ENCODE data around the gene RNF123.

The RNF123 gene

DNA sequence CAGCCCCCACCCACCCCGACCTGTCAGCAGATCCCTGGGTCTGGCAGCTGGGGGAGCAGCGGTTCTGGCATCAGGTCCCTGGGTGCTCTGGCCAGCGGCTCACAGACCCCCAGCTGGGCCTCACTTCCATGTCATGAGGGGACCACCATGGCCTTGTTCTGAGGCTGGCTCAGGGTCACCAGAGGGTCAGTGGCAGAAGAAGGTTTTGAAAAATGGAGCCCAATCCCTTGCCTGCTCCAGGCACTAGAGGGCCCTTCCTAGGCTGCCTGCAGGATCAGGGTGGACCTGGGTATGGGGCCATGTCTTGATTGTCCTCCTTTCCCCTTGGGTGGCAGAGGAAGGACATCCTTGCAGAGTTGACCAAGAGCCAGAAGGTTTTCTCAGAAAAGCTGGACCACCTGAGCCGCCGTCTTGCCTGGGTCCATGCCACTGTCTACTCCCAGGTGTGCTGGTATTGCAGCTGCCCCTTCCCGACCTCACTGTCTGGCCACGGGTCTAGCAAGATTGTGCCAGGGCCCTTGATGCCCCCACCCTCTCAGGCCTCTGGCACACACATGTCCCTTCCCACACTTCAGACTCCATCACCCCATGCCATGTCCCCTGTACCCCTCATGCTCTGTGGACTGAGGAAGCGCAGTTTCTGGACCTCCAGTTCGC, 17.2 kb downstream of the RNF123 start:
- Histone ChIP-seq H3K27me3 (no peaks in the 10 kb centered on the region), H3K4me3 (ENCODE audit: low read depth, low read length) (no peak overlapping the region), H3K4me1 (no peaks in the 10 kb centered on the region), H3K36me3 (no peaks in the 10 kb centered on the region), H3K9me3 (no peaks in the 10 kb centered on the region)
- no peak for DNase-seq
- TF ChIP-seq, protein P1, sequence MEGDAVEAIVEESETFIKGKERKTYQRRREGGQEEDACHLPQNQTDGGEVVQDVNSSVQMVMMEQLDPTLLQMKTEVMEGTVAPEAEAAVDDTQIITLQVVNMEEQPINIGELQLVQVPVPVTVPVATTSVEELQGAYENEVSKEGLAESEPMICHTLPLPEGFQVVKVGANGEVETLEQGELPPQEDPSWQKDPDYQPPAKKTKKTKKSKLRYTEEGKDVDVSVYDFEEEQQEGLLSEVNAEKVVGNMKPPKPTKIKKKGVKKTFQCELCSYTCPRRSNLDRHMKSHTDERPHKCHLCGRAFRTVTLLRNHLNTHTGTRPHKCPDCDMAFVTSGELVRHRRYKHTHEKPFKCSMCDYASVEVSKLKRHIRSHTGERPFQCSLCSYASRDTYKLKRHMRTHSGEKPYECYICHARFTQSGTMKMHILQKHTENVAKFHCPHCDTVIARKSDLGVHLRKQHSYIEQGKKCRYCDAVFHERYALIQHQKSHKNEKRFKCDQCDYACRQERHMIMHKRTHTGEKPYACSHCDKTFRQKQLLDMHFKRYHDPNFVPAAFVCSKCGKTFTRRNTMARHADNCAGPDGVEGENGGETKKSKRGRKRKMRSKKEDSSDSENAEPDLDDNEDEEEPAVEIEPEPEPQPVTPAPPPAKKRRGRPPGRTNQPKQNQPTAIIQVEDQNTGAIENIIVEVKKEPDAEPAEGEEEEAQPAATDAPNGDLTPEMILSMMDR (IDR thresholded peaks at IDR 0.05; ENCODE audit: low read depth, low read length), result no peak

DNA sequence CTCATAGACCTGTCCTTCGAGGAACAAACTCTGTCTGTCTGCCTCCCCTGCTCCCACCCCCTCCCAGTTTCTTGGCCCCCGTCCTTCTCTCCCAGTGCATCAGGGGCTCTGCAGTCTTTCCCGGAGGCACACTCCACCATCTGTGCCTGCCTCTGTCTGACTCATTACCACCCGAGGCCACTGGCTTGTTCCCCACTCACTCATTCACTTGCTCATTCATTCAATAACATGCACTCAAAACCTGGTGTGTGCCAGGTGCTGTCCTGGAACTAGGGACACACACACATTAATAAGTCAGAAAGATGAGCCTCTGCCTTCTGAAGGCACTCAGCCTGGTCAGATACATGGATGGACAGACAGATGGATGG, 17.7 kb downstream of the RNF123 start:
- H3K4me3 ChIP-seq (ENCODE audit: low read depth, low read length), result no peak overlapping the region
- H3K36me3 ChIP-seq, result no peaks in the 10 kb centered on the region
- TF ChIP-seq, protein P1 (IDR thresholded peaks at IDR 0.05; ENCODE audit: low read depth, low read length), result no peak
- no peaks in the 10 kb centered on the region for H3K4me1 ChIP-seq
- no peaks in the 10 kb centered on the region for H3K9me3 ChIP-seq
- H3K27me3 ChIP-seq, result no peaks in the 10 kb centered on the region
- DNase-seq, result no peak

DNA sequence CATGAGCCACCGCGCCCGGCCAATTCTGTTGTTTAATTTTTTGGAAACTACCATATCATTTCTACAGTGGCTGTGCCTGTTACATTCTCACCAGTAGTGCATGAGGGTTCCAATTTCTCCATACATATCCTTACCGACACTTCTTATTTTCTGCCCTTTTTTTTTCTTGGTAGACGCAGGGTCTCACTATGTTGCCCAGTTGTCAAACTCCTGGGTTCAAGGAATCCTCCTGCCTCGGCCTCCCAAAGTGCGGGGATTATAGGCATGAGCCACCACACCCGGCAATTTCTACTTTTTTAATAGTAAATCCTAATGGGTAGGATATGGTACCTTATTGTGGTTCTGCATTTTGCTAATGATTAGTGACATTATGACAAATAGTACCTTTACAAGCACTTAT, 20.5 kb downstream of the RNF123 start:
- Histone ChIP-seq H3K36me3 (no peaks in the 10 kb centered on the region), H3K9me3 (no peaks in the 10 kb centered on the region), H3K4me3 (ENCODE audit: low read depth, low read length) (no peak overlapping the region), H3K4me1 (no peaks in the 10 kb centered on the region), H3K27me3 (no peaks in the 10 kb centered on the region)
- DNase-seq, result no peak
- TF ChIP-seq, protein P1 (IDR thresholded peaks at IDR 0.05; ENCODE audit: low read depth, low read length), result no peak

DNA sequence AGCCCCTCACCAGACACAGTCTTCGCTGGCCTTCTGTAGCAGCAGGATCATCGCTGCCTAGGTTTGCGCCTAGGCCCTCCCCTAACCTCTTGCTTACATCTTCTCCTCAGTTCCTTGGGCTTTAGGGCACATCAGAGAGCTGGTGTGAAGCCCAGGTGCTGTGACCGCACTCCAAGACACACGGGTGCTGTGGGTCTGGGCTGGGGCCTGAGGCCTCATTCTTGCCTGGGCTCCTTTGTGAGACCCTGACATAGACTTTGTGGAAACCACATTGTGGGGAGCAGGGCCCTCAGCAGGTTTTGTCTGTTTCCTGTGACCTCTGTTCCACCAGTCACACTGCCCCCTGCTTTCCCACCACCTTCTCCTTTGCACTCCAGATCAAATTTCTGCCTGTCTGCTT, 22.1 kb downstream of the RNF123 start:
- TF ChIP-seq, protein P1 (IDR thresholded peaks at IDR 0.05; ENCODE audit: low read depth, low read length), result no peak
- Histone ChIP-seq H3K27me3 (no peaks in the 10 kb centered on the region), H3K9me3 (no peaks in the 10 kb centered on the region), H3K4me3 (ENCODE audit: low read depth, low read length) (no peak overlapping the region), H3K4me1 (no peaks in the 10 kb centered on the region), H3K36me3 (no peaks in the 10 kb centered on the region)
- no peak for DNase-seq

DNA sequence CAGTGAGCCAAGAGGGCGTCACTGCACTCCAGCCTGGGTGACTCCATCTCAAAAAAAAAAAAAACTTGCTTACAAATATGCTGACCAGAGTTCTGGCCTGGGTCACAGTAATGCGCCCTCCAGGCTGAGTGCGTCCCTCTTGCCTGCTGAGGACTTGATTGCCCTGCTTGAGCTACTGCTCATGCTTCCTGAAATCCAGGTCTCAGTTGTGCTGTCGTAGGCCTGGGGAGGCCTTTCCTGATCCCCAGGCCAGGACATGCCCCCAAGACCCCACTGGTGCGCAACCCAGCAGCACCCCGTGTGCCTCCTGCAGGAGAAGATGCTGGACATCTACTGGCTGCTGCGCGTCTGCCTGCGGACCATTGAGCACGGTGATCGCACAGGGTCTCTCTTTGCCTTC, 22.8 kb downstream of the RNF123 start:
- DNase-seq, result no peak
- H3K4me3 ChIP-seq (ENCODE audit: low read depth, low read length), result no peak overlapping the region
- no peaks in the 10 kb centered on the region for H3K9me3 ChIP-seq
- no peaks in the 10 kb centered on the region for H3K36me3 ChIP-seq
- H3K27me3 ChIP-seq, result no peaks in the 10 kb centered on the region
- TF ChIP-seq, protein P1 (IDR thresholded peaks at IDR 0.05; ENCODE audit: low read depth, low read length), result no peak
- no peaks in the 10 kb centered on the region for H3K4me1 ChIP-seq

DNA sequence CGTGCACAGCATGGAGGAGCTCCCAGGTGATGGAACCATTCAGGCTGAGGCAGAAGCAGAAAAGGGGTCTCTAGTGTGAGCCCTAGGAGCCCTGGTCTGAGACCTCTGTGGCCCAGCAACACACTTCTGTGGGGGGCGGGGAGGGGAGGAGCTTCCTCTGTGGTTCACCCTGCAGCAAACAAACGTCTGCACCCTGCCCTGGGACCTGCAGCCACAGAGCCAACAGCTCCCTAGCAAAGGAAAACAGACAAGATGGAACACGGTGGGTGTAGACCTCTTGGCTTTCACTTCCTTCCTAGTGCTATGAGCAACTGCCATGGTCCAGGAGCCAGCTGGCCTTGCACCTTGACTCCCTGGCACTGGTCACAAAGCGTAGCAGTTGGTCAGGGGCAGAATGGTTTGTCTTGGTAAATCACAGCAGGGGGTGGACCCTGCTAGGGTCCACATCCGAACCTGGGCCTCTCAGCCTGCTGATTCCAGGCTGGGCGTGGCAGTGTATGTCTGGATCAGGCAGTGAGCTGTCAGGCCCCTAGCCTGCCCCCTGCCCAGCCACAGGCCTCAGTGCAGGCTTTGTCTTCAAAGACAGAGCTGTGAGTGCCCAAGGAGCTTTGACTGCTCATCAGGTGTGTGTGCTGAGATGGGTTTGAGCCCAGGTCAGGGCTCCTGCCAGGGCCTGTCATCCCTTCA, 23.4 kb downstream of the RNF123 start:
- TF ChIP-seq, protein P1 (IDR thresholded peaks at IDR 0.05; ENCODE audit: low read depth, low read length), result no peak
- Histone ChIP-seq H3K4me3 (ENCODE audit: low read depth, low read length) (no peak overlapping the region), H3K9me3 (no peaks in the 10 kb centered on the region), H3K36me3 (no peaks in the 10 kb centered on the region), H3K4me1 (no peaks in the 10 kb centered on the region), H3K27me3 (no peaks in the 10 kb centered on the region)
- no peak for DNase-seq

Measured in BE2C (cell line).